K562 (cell line): ENCODE data around the gene BRPF1. TPM values are rescaled to one million over a fixed set of nuclear protein-coding genes. Genes with fewer than 3 reads are reported as not detected.

Experiments
- CXXC5 ChIP-seq: fragments of 250-450 bp; sonication (Bioruptor Pico); IDR thresholded peaks from 2 replicates; pipeline ENCODE4 v1.8.0; 2022; ENCODE audit warnings: inconsistent platforms, mild to moderate bottlenecking, moderate library complexity
- ETV1 ChIP-seq: fragments of 450-650 bp; conservative IDR thresholded peaks from 2 replicates; pipeline ENCODE4 v1.6.1; 2016; ENCODE audit warnings: missing genetic modification characterization, control low read depth, low read depth, missing compliant biosample characterization
- FOXK2 ChIP-seq, 2 experiments: fragments of 450-650 bp; IDR thresholded peaks in 1 of 2; conservative IDR thresholded peaks in 1 of 2; 2 replicates each; pipeline ENCODE4 v1.6.1; 2016; ENCODE audit warnings: low read depth in 2 of 2, mild to moderate bottlenecking in 1 of 2
- GABPA ChIP-seq: fragments of 200-800 bp; sonication (Bioruptor generic); conservative IDR thresholded peaks from 2 replicates; pipeline ENCODE4 v1.6.1; 2016; ENCODE audit warnings: low read depth, missing genetic modification characterization, missing compliant biosample characterization
- ILF3 ChIP-seq: fragments of 450-650 bp; IDR thresholded peaks from 2 replicates; pipeline ENCODE4 v1.6.1; 2018; ENCODE audit warnings: antibody characterized with exemption, mild to moderate bottlenecking, moderate library complexity, borderline replicate concordance
- NR2C1 ChIP-seq, 2 experiments: fragments of 450-650 bp; IDR thresholded peaks; 2 replicates each; pipeline ENCODE4 v1.6.1; 2017; ENCODE audit warnings: mild to moderate bottlenecking in 2 of 2, antibody characterized with exemption in 1 of 2, inconsistent platforms in 1 of 2, missing compliant biosample characterization in 1 of 2, missing genetic modification characterization in 1 of 2
- PREB ChIP-seq: sonication (generic); formaldehyde crosslinking; IDR thresholded peaks from 2 replicates; pipeline ENCODE4 v1.8.1; 2023; ENCODE audit warnings: mild to moderate bottlenecking, missing genetic modification reagents
- ZNF212 ChIP-seq: fragments of 450-650 bp; formaldehyde crosslinking; IDR thresholded peaks from 2 replicates; pipeline ENCODE4 v1.4.0; 2020; ENCODE audit warnings: mild to moderate bottlenecking
- ZNF644 ChIP-seq: fragments of 200-800 bp; sonication (Bioruptor generic); IDR thresholded peaks from 2 replicates; pipeline ENCODE4 v1.6.1; 2016; ENCODE audit warnings: low read depth, missing genetic modification characterization, missing compliant biosample characterization
- polyA plus RNA-seq, 8 experiments: library from polyadenylated mRNA; depleted of rRNA in 4 of 8; stranded (reverse) in 5 of 8; unstranded in 3 of 8; fragments of >200 nt; fragmentation: Nextera tagmentation in 2 of 8; fragmentation: Illumina TruSeq in 1 of 8; extraction: Ambion mirVana in 2 of 8; extraction: Trizol in 1 of 8; gene quantifications; 2 replicates each; pipeline versions ENCODE4 v1.2.1 to v1.2.3, GENCODE V29; 2011 to 2014; ENCODE audit warnings: inconsistent platforms in 1 of 8, missing spikeins in 1 of 8
- total RNA-seq, 7 experiments: library from RNA; depleted of rRNA in 6 of 7; stranded (reverse); fragments of >200 nt in 6 of 7; fragmentation: Illumina TruSeq in 2 of 7; extraction: Trizol in 2 of 7; gene quantifications; 2 replicates each; pipeline versions ENCODE4 v1.2.1 to v1.2.3, GENCODE V29; 2011 to 2021; ENCODE audit warnings: low replicate concordance in 1 of 7
- TF ChIP-seq, protein P1 (sequence below): fragments of 450-650 bp; formaldehyde crosslinking; IDR thresholded peaks from 2 replicates; pipeline ENCODE4 v1.4.0; 2022; ENCODE audit warnings: missing genetic modification characterization
- TF ChIP-seq, protein P2 (sequence below): fragments of 450-650 bp; formaldehyde crosslinking; IDR thresholded peaks from 2 replicates; pipeline ENCODE4 v1.4.0; 2020; ENCODE audit warnings: mild to moderate bottlenecking, mixed read lengths
- TF ChIP-seq, protein P3 (sequence below): sonication (generic); formaldehyde crosslinking; IDR thresholded peaks from 2 replicates; pipeline ENCODE4 v1.9.0; 2022; ENCODE audit warnings: mild to moderate bottlenecking, missing genetic modification reagents
- TF ChIP-seq, protein P4 (sequence below): fragments of 250-450 bp; sonication (Bioruptor Pico); IDR thresholded peaks from 2 replicates; pipeline ENCODE4 v1.6.1; 2021; ENCODE audit warnings: mild to moderate bottlenecking
- TF ChIP-seq, protein P5 (sequence below): sonication (generic); formaldehyde crosslinking; IDR thresholded peaks from 2 replicates; pipeline ENCODE4 v1.8.1; 2023; ENCODE audit warnings: mild to moderate bottlenecking, missing genetic modification reagents
- TF ChIP-seq, protein P6 (sequence below): fragments of 250-450 bp; sonication (Bioruptor Pico); IDR thresholded peaks from 2 replicates; pipeline ENCODE4 v1.8.0; 2021; ENCODE audit warnings: borderline replicate concordance, mild to moderate bottlenecking, moderate library complexity; ENCODE audit not compliant: poor library complexity, severe bottlenecking

The BRPF1 gene
- total and polyA plus RNA-seq, 9 of the 15 experiments (the other 6 are each of a cell fraction or from before 2014, with no cell fraction given): 1.1 to 40.2 (median 23.5) TPM

GRCh38 chr3:9749645-9750555, 18.4 kb downstream of the BRPF1 start, which contains the start of gene OGG1 (continued):
- TF ChIP-seq, protein P1, sequence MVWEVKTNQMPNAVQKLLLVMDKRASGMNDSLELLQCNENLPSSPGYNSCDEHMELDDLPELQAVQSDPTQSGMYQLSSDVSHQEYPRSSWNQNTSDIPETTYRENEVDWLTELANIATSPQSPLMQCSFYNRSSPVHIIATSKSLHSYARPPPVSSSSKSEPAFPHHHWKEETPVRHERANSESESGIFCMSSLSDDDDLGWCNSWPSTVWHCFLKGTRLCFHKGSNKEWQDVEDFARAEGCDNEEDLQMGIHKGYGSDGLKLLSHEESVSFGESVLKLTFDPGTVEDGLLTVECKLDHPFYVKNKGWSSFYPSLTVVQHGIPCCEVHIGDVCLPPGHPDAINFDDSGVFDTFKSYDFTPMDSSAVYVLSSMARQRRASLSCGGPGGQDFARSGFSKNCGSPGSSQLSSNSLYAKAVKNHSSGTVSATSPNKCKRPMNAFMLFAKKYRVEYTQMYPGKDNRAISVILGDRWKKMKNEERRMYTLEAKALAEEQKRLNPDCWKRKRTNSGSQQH (CRISPR knock-in tag): 0 out of 2 replicates have a peak, but pooled peaks have one; percentile 47
- TF ChIP-seq, protein P2, sequence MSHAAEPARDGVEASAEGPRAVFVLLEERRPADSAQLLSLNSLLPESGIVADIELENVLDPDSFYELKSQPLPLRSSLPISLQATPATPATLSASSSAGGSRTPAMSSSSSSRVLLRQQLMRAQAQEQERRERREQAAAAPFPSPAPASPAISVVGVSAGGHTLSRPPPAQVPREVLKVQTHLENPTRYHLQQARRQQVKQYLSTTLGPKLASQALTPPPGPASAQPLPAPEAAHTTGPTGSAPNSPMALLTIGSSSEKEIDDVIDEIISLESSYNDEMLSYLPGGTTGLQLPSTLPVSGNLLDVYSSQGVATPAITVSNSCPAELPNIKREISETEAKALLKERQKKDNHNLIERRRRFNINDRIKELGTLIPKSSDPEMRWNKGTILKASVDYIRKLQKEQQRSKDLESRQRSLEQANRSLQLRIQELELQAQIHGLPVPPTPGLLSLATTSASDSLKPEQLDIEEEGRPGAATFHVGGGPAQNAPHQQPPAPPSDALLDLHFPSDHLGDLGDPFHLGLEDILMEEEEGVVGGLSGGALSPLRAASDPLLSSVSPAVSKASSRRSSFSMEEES (CRISPR knock-in tag): no peak
- peak; percentile 92 for TF ChIP-seq ETV1 (tag)
- peak; percentile 96 for TF ChIP-seq GABPA (tag)
- TF ChIP-seq PREB: no peak
- TF ChIP-seq ILF3: no peak
- TF ChIP-seq FOXK2 (conservative IDR thresholded peaks at IDR 0.05 in 1 of 2, IDR thresholded peaks at IDR 0.05 in 1 of 2; ENCODE audit: low read depth in 2 of 2): peak; percentile 86 to 89
- TF ChIP-seq NR2C1 (IDR thresholded peaks at IDR 0.05): peak; percentile 53
- TF ChIP-seq NR2C1 (tag; IDR thresholded peaks at IDR 0.05): no peak
- TF ChIP-seq, protein P3, sequence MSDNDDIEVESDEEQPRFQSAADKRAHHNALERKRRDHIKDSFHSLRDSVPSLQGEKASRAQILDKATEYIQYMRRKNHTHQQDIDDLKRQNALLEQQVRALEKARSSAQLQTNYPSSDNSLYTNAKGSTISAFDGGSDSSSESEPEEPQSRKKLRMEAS (CRISPR knock-in tag): peak; percentile 34; the same call in 1 of the 2 replicates
- peak; percentile 71 for TF ChIP-seq CXXC5 (CRISPR knock-in tag)
- TF ChIP-seq, protein P4, sequence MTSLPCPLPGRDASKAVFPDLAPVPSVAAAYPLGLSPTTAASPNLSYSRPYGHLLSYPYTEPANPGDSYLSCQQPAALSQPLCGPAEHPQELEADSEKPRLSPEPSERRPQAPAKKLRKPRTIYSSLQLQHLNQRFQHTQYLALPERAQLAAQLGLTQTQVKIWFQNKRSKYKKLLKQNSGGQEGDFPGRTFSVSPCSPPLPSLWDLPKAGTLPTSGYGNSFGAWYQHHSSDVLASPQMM (CRISPR knock-in tag): no peak
- 0 out of 2 replicates have a peak, but pooled peaks have one; percentile 9 for TF ChIP-seq ZNF212 (CRISPR knock-in tag)
- no peak for TF ChIP-seq ZNF644 (tag)
- TF ChIP-seq, protein P5, sequence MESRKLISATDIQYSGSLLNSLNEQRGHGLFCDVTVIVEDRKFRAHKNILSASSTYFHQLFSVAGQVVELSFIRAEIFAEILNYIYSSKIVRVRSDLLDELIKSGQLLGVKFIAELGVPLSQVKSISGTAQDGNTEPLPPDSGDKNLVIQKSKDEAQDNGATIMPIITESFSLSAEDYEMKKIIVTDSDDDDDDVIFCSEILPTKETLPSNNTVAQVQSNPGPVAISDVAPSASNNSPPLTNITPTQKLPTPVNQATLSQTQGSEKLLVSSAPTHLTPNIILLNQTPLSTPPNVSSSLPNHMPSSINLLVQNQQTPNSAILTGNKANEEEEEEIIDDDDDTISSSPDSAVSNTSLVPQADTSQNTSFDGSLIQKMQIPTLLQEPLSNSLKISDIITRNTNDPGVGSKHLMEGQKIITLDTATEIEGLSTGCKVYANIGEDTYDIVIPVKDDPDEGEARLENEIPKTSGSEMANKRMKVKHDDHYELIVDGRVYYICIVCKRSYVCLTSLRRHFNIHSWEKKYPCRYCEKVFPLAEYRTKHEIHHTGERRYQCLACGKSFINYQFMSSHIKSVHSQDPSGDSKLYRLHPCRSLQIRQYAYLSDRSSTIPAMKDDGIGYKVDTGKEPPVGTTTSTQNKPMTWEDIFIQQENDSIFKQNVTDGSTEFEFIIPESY (CRISPR knock-in tag): no peak; the same call in none of the 2 replicates
- TF ChIP-seq, protein P6, sequence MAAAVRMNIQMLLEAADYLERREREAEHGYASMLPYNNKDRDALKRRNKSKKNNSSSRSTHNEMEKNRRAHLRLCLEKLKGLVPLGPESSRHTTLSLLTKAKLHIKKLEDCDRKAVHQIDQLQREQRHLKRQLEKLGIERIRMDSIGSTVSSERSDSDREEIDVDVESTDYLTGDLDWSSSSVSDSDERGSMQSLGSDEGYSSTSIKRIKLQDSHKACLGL (CRISPR knock-in tag): no peak
